CD1c-positive myeloid dendritic cell (primary cell): ENCODE results near the gene CCR6.

Source experiments
- DNase-seq: peaks from one replicate; pipeline ENCODE4 v3.0.0-alpha.2; 2016; ENCODE audit errors: extremely low spot score

Gene CCR6

GRCh38 chr6:167119670-167120582 lies 3.0 kb upstream of the CCR6 start:
- no peak for DNase-seq

GRCh38 chr6:167120583-167120903 lies 2.4 kb upstream of the CCR6 start:
- DNase-seq: no peak

- DNase-seq: no peak
Measured at GRCh38 chr6:167121335-167121841, 1.5 kb upstream of the CCR6 start.

GRCh38 chr6:167122041-167122826 lies 662 bp upstream of the CCR6 start:
- no peak for DNase-seq

- no peak for DNase-seq
Measured at GRCh38 chr6:167124753-167125152, 1.9 kb downstream of the CCR6 start.

- no peak for DNase-seq
Measured at GRCh38 chr6:167125410-167125809, 2.5 kb downstream of the CCR6 start.

- no peak for DNase-seq
Measured at GRCh38 chr6:167125855-167126349, 3.0 kb downstream of the CCR6 start.

GRCh38 chr6:167127785-167128531 lies 5.1 kb downstream of the CCR6 start:
- DNase-seq: no peak

- no peak for DNase-seq
Measured at GRCh38 chr6:167129159-167129558, 6.3 kb downstream of the CCR6 start.

- DNase-seq: no peak
Measured at GRCh38 chr6:167129562-167129961, 6.7 kb downstream of the CCR6 start.

GRCh38 chr6:167130008-167130677 lies 7.2 kb downstream of the CCR6 start:
- no peak for DNase-seq

- DNase-seq: no peak
Measured at GRCh38 chr6:167130712-167131684, 8.1 kb downstream of the CCR6 start.

- DNase-seq: no peak
Measured at GRCh38 chr6:167134448-167135328, 11.8 kb downstream of the CCR6 start.

GRCh38 chr6:167136376-167136775 lies 13.5 kb downstream of the CCR6 start:
- DNase-seq: no peak

- no peak for DNase-seq
Measured at GRCh38 chr6:167137081-167137480, 14.2 kb downstream of the CCR6 start.

- no peak for DNase-seq
Measured at GRCh38 chr6:167137881-167138280, 15.0 kb downstream of the CCR6 start.

- DNase-seq: no peak
Measured at GRCh38 chr6:167139761-167140160, 16.9 kb downstream of the CCR6 start.

GRCh38 chr6:167140589-167141474 lies 17.9 kb downstream of the CCR6 start:
- DNase-seq: no peak
